ENCODE data around the gene TSKU. TPM values are rescaled to one million over a fixed set of nuclear protein-coding genes. Genes with fewer than 3 reads are reported as not detected.

Gene TSKU
- total RNA-seq, 1 experiment from 2014 or later, result 40.6 TPM

DNA sequence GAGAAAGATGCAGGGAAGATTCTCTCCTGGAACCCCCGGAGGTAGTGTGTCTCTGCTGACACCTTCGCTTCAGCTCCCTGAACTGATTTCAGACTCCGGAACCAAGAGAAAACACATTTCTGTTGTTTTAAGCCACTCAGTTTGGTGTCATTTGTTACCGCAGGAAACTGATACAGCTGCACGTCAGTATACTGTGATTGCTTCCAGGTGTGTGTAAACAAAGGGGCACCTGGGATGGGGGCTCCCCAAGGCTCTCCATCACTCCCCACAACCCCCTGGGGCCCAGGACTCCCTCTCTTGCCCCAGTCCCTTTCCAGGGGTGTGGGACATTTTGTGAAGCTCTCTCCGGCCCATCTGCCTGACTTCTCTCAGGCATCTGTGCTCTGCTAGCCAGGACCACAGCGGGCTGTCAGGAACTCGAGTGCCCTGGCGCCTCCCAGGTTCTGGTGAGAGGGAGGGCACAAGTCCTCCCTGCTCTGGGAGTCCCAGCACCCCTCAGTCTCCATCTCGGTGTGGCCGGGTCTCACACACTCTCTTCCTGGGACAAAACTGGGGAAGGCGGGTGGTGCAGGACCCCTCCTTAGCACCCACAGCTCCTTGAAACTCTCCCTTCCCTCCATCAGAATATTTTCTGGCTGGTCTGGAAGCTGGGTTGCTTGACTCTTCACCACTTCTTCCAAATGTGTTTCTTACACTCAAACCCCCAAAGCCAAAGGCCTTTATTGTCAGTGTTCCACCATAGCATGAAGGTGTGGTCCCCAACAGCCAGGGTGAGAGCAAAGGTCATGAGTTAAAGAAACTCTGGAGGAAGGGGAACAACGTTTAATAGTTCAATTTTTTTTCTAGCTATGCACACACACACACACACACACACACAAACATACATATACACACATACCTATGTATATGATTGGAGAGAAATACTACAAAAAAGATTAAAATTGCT is 35.0 kb upstream of the TSKU start:
- peaks cover 18% of the 10 kb centered on the region for H3K4me1 Mint-ChIP-seq (ENCODE audit: low read depth, unreplicated experiment)
- Histone ChIP-seq H3K4me1 (peaks cover 17% of the 10 kb centered on the region), H3K4me3 (ENCODE audit: low read depth, low read length) (no peak overlapping the region), H3K9me3 (no peaks in the 10 kb centered on the region), H3K27me3 (replicated peaks; ENCODE audit: control insufficient read depth, insufficient read depth, low read length) (no peaks in the 10 kb centered on the region), H3K36me3 (ENCODE audit: control insufficient read depth, insufficient read depth, low read length) (no peaks in the 10 kb centered on the region)
- no peak overlapping the region for H3K27ac Mint-ChIP-seq (ENCODE audit: unreplicated experiment)
- H3K9me3 Mint-ChIP-seq (ENCODE audit: unreplicated experiment), result no peaks in the 10 kb centered on the region
- H3K36me3 Mint-ChIP-seq (ENCODE audit: insufficient read depth, unreplicated experiment), result no peaks in the 10 kb centered on the region
- H3K4me3 Mint-ChIP-seq (ENCODE audit: unreplicated experiment), result no peak overlapping the region
- ChIA-PET POLR2A (no interaction called here), CTCF (interaction anchor here (0.9 kb wide), 1 partner anchor 300 kb away, joined by 5 read pairs; no protein-coding TSS in a partner anchor)
- no peak for DNase-seq
- intact Hi-C loops (cut with micrococcal nuclease; ENCODE audit: unreplicated experiment), result no loop called here
- no TSS peak for BruUV-seq (replicated peaks)
- no peak for TF ChIP-seq CTCF (IDR thresholded peaks at IDR 0.05; ENCODE audit: insufficient read depth in 1 of 2, low read depth in 1 of 2, low read length in 1 of 2, severe bottlenecking in 1 of 2, unreplicated experiment in 1 of 2)
- no peaks in the 10 kb centered on the region for H3K27me3 Mint-ChIP-seq (ENCODE audit: insufficient read depth, unreplicated experiment)

- POLR2A ChIA-PET, result no interaction called here
- no peaks in the 10 kb centered on the region for H3K27me3 ChIP-seq (replicated peaks; ENCODE audit: control insufficient read depth, insufficient read depth, low read length)
- CTCF ChIA-PET, result interaction anchor here (0.9 kb wide), 1 partner anchor 299 kb away, joined by 5 read pairs; no protein-coding TSS in a partner anchor
- Mint-ChIP-seq H3K27me3 (ENCODE audit: insufficient read depth, unreplicated experiment) (no peaks in the 10 kb centered on the region), H3K9me3 (ENCODE audit: unreplicated experiment) (no peaks in the 10 kb centered on the region), H3K36me3 (ENCODE audit: insufficient read depth, unreplicated experiment) (no peaks in the 10 kb centered on the region), H3K4me1 (ENCODE audit: low read depth, unreplicated experiment) (peaks cover 18% of the 10 kb centered on the region), H3K4me3 (ENCODE audit: unreplicated experiment) (no peak overlapping the region), H3K27ac (ENCODE audit: unreplicated experiment) (no peak overlapping the region)
- TF ChIP-seq CTCF (IDR thresholded peaks at IDR 0.05; ENCODE audit: insufficient read depth in 1 of 2, low read depth in 1 of 2, low read length in 1 of 2, severe bottlenecking in 1 of 2, unreplicated experiment in 1 of 2), result no peak
- H3K9me3 ChIP-seq, result no peaks in the 10 kb centered on the region
- no peak for DNase-seq
- no peak overlapping the region for H3K4me3 ChIP-seq (ENCODE audit: low read depth, low read length)
- BruUV-seq (replicated peaks), result no TSS peak
- intact Hi-C loops (cut with micrococcal nuclease; ENCODE audit: unreplicated experiment), result no loop called here
- H3K36me3 ChIP-seq (ENCODE audit: control insufficient read depth, insufficient read depth, low read length), result no peaks in the 10 kb centered on the region
- peaks cover 17% of the 10 kb centered on the region for H3K4me1 ChIP-seq
These were observed 34.2 kb upstream of the TSKU start for GRCh38 chr11:76748948-76749347.

GRCh38 chr11:76750067-76750466 is 33.1 kb upstream of the TSKU start:
- intact Hi-C loops (cut with micrococcal nuclease; ENCODE audit: unreplicated experiment), result no loop called here

More at GRCh38 chr11:76750067-76750466, 33.1 kb upstream of the TSKU start:
- DNase-seq, result no peak
- H3K9me3 Mint-ChIP-seq (ENCODE audit: unreplicated experiment), result no peaks in the 10 kb centered on the region
- H3K27ac Mint-ChIP-seq (ENCODE audit: unreplicated experiment), result no peak overlapping the region
- H3K27me3 ChIP-seq (replicated peaks; ENCODE audit: control insufficient read depth, insufficient read depth, low read length), result no peaks in the 10 kb centered on the region
- peaks cover 17% of the 10 kb centered on the region for H3K4me1 ChIP-seq
- H3K4me3 Mint-ChIP-seq (ENCODE audit: unreplicated experiment), result no peak overlapping the region
- ChIA-PET CTCF (no interaction called here), POLR2A (no interaction called here)
- H3K4me3 ChIP-seq (ENCODE audit: low read depth, low read length), result no peak overlapping the region
- no peaks in the 10 kb centered on the region for H3K36me3 ChIP-seq (ENCODE audit: control insufficient read depth, insufficient read depth, low read length)
- TF ChIP-seq CTCF (IDR thresholded peaks at IDR 0.05; ENCODE audit: insufficient read depth in 1 of 2, low read depth in 1 of 2, low read length in 1 of 2, severe bottlenecking in 1 of 2, unreplicated experiment in 1 of 2), result no peak
- no peaks in the 10 kb centered on the region for H3K36me3 Mint-ChIP-seq (ENCODE audit: insufficient read depth, unreplicated experiment)
- no peaks in the 10 kb centered on the region for H3K27me3 Mint-ChIP-seq (ENCODE audit: insufficient read depth, unreplicated experiment)
- no TSS peak for BruUV-seq (replicated peaks)
- peaks cover 18% of the 10 kb centered on the region for H3K4me1 Mint-ChIP-seq (ENCODE audit: low read depth, unreplicated experiment)
- no peaks in the 10 kb centered on the region for H3K9me3 ChIP-seq

All from Caco-2 (cell line).